Astrocyte (in vitro differentiated cells and primary cell): ENCODE results near the gene MAP2K7. TPM values are rescaled to one million over a fixed set of nuclear protein-coding genes. Genes with fewer than 3 reads are reported as not detected.

Source experiments
- DNase-seq: peaks from one replicate; pipeline ENCODE4 v3.0.0-alpha.2; 2010; ENCODE audit warnings: low read depth
- FAIRE-seq: peaks from 2 replicates; lab custom pipeline; 2011; peaks lifted over from hg19 to GRCh38; lab: Jason Lieb, UNC
- H2AFZ ChIP-seq: 2 replicates; pipeline ENCODE4 v1.6.0; 2012; ENCODE audit warnings: low read depth, low read length, inconsistent platforms
- H3K27ac ChIP-seq: 2 replicates; pipeline ENCODE4 v1.5.1; 2011; ENCODE audit warnings: low read depth, low read length, inconsistent platforms
- H3K27me3 ChIP-seq: 2 replicates; pipeline ENCODE4 v1.6.0; 2011; ENCODE audit warnings: low read length, inconsistent platforms; ENCODE audit not compliant: insufficient read depth
- H3K36me3 ChIP-seq: 2 replicates; pipeline ENCODE4 v1.5.1; 2011; ENCODE audit warnings: low read length, inconsistent platforms; ENCODE audit not compliant: insufficient read depth
- H3K4me1 ChIP-seq: 2 replicates; pipeline ENCODE4 v1.5.1; 2011; ENCODE audit warnings: low read length, inconsistent platforms; ENCODE audit not compliant: insufficient read depth
- H3K4me2 ChIP-seq: 2 replicates; pipeline ENCODE4 v1.6.0; 2012; ENCODE audit warnings: low read length, inconsistent platforms
- H3K4me3 ChIP-seq: 2 replicates; pipeline ENCODE4 v1.5.1; 2011; ENCODE audit warnings: low read depth, mild to moderate bottlenecking, low read length, inconsistent platforms; ENCODE audit not compliant: insufficient read depth
- H3K79me2 ChIP-seq: 2 replicates; pipeline ENCODE4 v1.6.0; 2012; ENCODE audit warnings: mild to moderate bottlenecking, low read length, inconsistent platforms; ENCODE audit not compliant: insufficient read depth
- H3K9ac ChIP-seq: 2 replicates; pipeline ENCODE4 v1.6.0; 2012; ENCODE audit warnings: mild to moderate bottlenecking, low read length, inconsistent platforms
- H3K9me3 ChIP-seq: 2 replicates; pipeline ENCODE4 v1.5.1; 2012; ENCODE audit warnings: low read depth, mild to moderate bottlenecking, low read length, inconsistent platforms; ENCODE audit not compliant: insufficient read depth
- H4K20me1 ChIP-seq: 2 replicates; pipeline ENCODE4 v1.6.0; 2012; ENCODE audit warnings: low read length, inconsistent platforms; ENCODE audit not compliant: insufficient read depth
- H3K27ac Mint-ChIP-seq: one replicate; pipeline ENCODE4 v1.8.0; 2021; ENCODE audit warnings: mild to moderate bottlenecking, mixed read lengths; ENCODE audit not compliant: unreplicated experiment
- H3K27me3 Mint-ChIP-seq: one replicate; pipeline ENCODE4 v1.8.0; 2021; ENCODE audit warnings: low read depth, mixed read lengths; ENCODE audit not compliant: unreplicated experiment
- H3K36me3 Mint-ChIP-seq: one replicate; pipeline ENCODE4 v1.8.0; 2021; ENCODE audit warnings: low read depth, mixed read lengths; ENCODE audit not compliant: unreplicated experiment
- H3K4me1 Mint-ChIP-seq: one replicate; pipeline ENCODE4 v1.8.0; 2021; ENCODE audit warnings: low read depth, mixed read lengths; ENCODE audit not compliant: unreplicated experiment
- H3K4me3 Mint-ChIP-seq: one replicate; pipeline ENCODE4 v1.8.0; 2021; ENCODE audit warnings: mild to moderate bottlenecking, moderate library complexity, mixed read lengths; ENCODE audit not compliant: unreplicated experiment
- H3K9me3 Mint-ChIP-seq: one replicate; pipeline ENCODE4 v1.8.0; 2021; ENCODE audit warnings: mild to moderate bottlenecking, mixed read lengths; ENCODE audit not compliant: unreplicated experiment
- EZH2 ChIP-seq: IDR thresholded peaks from 2 replicates; pipeline ENCODE4 v1.6.1; 2012; ENCODE audit warnings: mild to moderate bottlenecking, low read length, inconsistent platforms; ENCODE audit not compliant: insufficient read depth
- total RNA-seq: library from RNA; stranded (reverse); gene quantifications from 2 replicates; pipeline ENCODE4 v1.2.1, GENCODE V29; 2021
- TF ChIP-seq, protein P1 (sequence below): IDR thresholded peaks from 2 replicates; pipeline ENCODE4 v1.5.1; 2011; ENCODE audit warnings: low read depth, mild to moderate bottlenecking, inconsistent platforms, low read length, moderate library complexity; ENCODE audit not compliant: insufficient read depth

MAP2K7 gene
- total RNA-seq, 1 donor from 2014 or later = 22.9 TPM

DNA sequence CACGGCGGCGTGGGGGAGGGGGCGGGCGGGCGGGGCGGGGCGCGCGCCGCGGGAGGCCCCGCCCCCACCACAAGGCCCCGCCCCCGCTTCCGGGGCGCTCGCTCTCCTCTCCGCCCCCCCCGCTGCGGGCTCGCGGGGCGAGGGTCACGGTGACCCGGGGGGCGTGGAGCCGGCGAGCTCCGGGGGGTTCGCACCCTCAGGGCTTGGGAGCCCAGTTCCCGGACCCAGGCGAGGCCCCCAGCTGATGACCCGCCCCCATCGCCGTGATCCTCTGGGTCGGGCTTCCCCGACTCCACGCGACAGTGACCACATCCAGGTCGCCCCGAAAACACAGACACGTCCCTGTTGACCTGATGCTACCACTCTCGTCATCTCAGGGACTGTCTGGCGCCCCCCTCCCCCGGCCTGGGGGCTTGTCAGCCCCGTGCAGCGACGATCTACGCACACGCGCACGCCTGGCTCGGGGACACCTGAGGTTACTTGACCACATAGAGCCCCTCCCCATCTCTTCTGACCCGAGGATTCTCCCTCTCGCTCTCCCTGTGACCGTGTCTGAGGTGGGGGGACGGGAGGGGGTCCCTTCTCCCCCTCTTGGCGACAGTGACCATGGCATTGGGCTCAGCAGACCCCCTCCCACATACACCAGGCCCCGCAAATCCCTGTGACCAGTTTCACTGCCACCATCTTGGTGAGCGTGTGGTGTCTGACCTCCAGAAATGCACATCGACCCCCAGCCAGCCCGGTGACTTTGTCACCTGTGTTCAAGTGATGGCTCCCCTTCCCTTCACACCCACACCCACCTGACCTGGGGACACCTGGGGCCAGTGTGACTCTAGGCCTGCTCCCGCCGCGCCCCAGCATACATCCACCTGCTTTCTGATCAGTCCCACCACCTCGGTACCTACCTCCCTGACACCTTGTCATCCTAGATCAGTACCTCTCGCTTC lies 670 bp downstream of the MAP2K7 start:
- peaks cover 47% of the 10 kb centered on the region for H4K20me1 ChIP-seq
- peak overlapping the region; percentile 92 for H3K9ac ChIP-seq
- H3K27me3 Mint-ChIP-seq = no peaks in the 10 kb centered on the region
- peak overlapping the region; percentile 81 for H3K4me3 ChIP-seq
- peaks cover 7% of the 10 kb centered on the region for H3K36me3 Mint-ChIP-seq
- H3K4me1 ChIP-seq = peaks cover 21% of the 10 kb centered on the region
- peak overlapping the region; percentile 59 for H2AFZ ChIP-seq
- TF ChIP-seq, protein P1, sequence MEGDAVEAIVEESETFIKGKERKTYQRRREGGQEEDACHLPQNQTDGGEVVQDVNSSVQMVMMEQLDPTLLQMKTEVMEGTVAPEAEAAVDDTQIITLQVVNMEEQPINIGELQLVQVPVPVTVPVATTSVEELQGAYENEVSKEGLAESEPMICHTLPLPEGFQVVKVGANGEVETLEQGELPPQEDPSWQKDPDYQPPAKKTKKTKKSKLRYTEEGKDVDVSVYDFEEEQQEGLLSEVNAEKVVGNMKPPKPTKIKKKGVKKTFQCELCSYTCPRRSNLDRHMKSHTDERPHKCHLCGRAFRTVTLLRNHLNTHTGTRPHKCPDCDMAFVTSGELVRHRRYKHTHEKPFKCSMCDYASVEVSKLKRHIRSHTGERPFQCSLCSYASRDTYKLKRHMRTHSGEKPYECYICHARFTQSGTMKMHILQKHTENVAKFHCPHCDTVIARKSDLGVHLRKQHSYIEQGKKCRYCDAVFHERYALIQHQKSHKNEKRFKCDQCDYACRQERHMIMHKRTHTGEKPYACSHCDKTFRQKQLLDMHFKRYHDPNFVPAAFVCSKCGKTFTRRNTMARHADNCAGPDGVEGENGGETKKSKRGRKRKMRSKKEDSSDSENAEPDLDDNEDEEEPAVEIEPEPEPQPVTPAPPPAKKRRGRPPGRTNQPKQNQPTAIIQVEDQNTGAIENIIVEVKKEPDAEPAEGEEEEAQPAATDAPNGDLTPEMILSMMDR = no peak
- TF ChIP-seq EZH2 = no peak
- H3K36me3 ChIP-seq = no peaks in the 10 kb centered on the region
- peak overlapping the region; percentile 87 for H3K4me3 Mint-ChIP-seq
- H3K9me3 Mint-ChIP-seq = peaks cover 2% of the 10 kb centered on the region
- peak overlapping the region; percentile 100 for H3K4me2 ChIP-seq
- peak overlapping the region; percentile 89 for H3K27ac Mint-ChIP-seq
- H3K27me3 ChIP-seq = no peaks in the 10 kb centered on the region
- H3K4me1 Mint-ChIP-seq = peaks cover 5% of the 10 kb centered on the region
- no peak for DNase-seq
- H3K27ac ChIP-seq = peak overlapping the region; percentile 77
- peaks cover 45% of the 10 kb centered on the region for H3K79me2 ChIP-seq
- no peaks in the 10 kb centered on the region for H3K9me3 ChIP-seq
- FAIRE-seq = no peak

DNA sequence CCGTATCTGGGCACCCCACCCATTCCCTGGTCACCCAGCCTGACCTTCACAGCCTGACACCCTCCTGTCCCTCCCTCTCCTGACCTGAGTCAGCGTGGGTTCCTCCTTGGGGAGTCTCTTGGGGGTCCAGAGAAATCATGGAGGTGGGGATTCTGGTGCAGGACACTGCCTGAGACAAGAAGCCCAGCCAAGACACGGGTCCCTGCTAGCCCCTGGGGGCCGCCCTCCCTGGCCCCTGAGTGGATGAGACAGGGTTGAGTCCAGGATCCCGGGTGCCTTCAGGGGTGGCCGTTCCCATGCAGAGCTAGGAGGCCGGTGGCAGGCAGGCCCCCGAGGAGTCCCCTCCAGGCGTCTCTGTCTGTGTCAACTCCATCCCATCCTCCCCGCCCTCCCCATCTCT lies 1.6 kb downstream of the MAP2K7 start:
- TF ChIP-seq, protein P1 = no peak
- no peak for TF ChIP-seq EZH2
- H3K4me1 Mint-ChIP-seq = peaks cover 5% of the 10 kb centered on the region
- no peak for DNase-seq
- Histone ChIP-seq H3K79me2 (peaks cover 45% of the 10 kb centered on the region), H3K27me3 (no peaks in the 10 kb centered on the region), H3K36me3 (no peaks in the 10 kb centered on the region), H3K9me3 (no peaks in the 10 kb centered on the region), H3K4me1 (peaks cover 21% of the 10 kb centered on the region), H3K4me2 (peak overlapping the region; percentile 100), H3K9ac (peak overlapping the region; percentile 92), H4K20me1 (peaks cover 49% of the 10 kb centered on the region), H2AFZ (no peak overlapping the region), H3K4me3 (no peak overlapping the region), H3K27ac (no peak overlapping the region)
- peaks cover 3% of the 10 kb centered on the region for H3K36me3 Mint-ChIP-seq
- peak overlapping the region; percentile 87 for H3K4me3 Mint-ChIP-seq
- H3K27ac Mint-ChIP-seq = peak overlapping the region; percentile 89
- peaks cover 2% of the 10 kb centered on the region for H3K9me3 Mint-ChIP-seq
- no peaks in the 10 kb centered on the region for H3K27me3 Mint-ChIP-seq
- FAIRE-seq = no peak

DNA sequence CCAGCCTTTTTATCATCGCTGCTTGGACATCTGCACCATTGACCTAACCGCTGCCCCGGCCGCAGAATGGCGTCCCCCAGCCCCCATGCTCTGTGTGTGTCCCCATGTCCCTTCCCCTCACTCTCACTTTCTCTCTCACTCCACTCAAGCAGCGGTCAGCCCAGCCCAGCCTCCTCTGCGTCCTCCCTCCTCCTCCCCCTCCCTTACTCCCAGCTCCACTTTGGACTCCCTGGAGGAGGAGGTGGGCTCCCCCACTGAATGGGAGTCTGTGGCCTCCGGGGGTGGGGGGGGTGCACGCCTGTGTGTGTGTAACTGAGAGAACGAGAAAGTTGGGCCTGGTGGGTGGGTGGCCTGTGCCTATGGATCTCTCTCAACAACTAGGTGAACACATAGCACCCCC lies 2.2 kb downstream of the MAP2K7 start:
- no peak for FAIRE-seq
- H3K79me2 ChIP-seq = peaks cover 45% of the 10 kb centered on the region

More for the DNA sequence above, 2.2 kb downstream of the MAP2K7 start:
- H3K4me3 Mint-ChIP-seq = peak overlapping the region; percentile 51
- Histone ChIP-seq H3K9me3 (no peaks in the 10 kb centered on the region), H4K20me1 (peaks cover 49% of the 10 kb centered on the region), H3K4me2 (peak overlapping the region; percentile 100), H3K36me3 (no peaks in the 10 kb centered on the region), H2AFZ (no peak overlapping the region), H3K4me3 (no peak overlapping the region), H3K27me3 (no peaks in the 10 kb centered on the region), H3K4me1 (peaks cover 21% of the 10 kb centered on the region), H3K9ac (no peak overlapping the region), H3K27ac (no peak overlapping the region)
- TF ChIP-seq, protein P1 = no peak
- TF ChIP-seq EZH2 = no peak
- H3K9me3 Mint-ChIP-seq = peaks cover 2% of the 10 kb centered on the region
- no peak for DNase-seq
- H3K27me3 Mint-ChIP-seq = no peaks in the 10 kb centered on the region
- peaks cover 5% of the 10 kb centered on the region for H3K4me1 Mint-ChIP-seq
- H3K36me3 Mint-ChIP-seq = no peaks in the 10 kb centered on the region
- H3K27ac Mint-ChIP-seq = no peak overlapping the region
